Fibroblast of lung (primary cell): ENCODE measurements around the gene NT5C1B.

Source experiments
- CTCF ChIP-seq, 2 donors: IDR thresholded peaks in 1 of 2; conservative IDR thresholded peaks in 1 of 2; 1 replicate in 1 of 2; 2 replicates in 1 of 2; pipeline ENCODE4 v1.5.1; 2011 to 2012; ENCODE audit warnings: low read length in 2 of 2, control low read depth in 1 of 2, inconsistent platforms in 1 of 2, low read depth in 1 of 2, mild to moderate bottlenecking in 1 of 2
- EZH2 ChIP-seq: IDR thresholded peaks from 2 replicates; pipeline ENCODE4 v1.5.1; 2012; ENCODE audit warnings: low read length, control low read depth, mild to moderate bottlenecking; ENCODE audit errors: missing control alignments

- TF ChIP-seq CTCF (conservative IDR thresholded peaks at IDR 0.05 in 1 of 2, IDR thresholded peaks at IDR 0.05 in 1 of 2; ENCODE audit: low read depth in 1 of 2, low read length in 2 of 2): no peak
- TF ChIP-seq EZH2: no peak
Observed at GRCh38 chr2:18544171-18544570, 45.2 kb downstream of the NT5C1B start.
